ENCODE measurements around the gene PTPN5. TPM values are rescaled to one million over a fixed set of nuclear protein-coding genes. Genes with fewer than 3 reads are reported as not detected.

PTPN5 gene
- not detected in 2 replicates for total RNA-seq

DNA sequence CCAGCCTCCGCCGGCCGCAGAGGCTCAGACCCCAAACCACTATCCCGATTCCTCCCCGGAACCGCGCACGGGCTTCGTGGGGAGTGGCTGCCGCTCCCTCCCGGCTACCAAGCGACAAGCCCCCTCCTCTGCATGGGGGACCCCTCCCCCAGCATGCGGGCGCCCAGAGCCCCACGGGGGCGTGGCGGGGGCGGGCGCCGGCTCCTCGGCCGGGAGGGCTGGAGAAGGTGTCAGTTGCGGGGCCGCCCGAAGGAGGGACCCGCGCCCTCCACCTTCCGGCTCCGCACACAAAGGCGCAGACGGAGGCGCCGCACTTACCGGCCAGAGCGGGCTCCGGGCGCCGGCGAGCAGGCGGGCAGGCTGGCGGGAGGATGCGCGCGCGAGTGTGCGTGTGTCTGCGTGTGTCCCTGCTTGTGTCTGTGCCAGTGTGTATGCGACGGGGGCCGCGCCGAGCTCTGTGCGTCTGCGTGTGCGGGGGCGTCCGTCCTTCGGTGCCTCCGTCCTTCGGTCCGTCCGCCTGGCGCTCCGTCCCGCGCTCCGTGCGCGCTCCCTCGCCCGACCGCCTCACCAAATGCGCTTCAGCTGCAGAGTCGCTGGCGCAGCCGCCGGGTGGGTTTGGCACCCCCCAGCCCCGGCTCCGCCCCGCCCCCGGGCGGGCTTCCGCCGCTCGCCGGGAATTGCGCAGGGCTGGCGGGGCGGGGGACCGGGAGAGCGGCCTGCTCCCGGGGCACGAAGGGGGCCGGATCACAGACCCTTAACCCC lies at the start of gene PTPN5:
PTPN5 (minus strand) TSS at position 592 of the 762 bp plus-strand sequence. CDS start 19,840 bp downstream, outside the sequence.

DNA sequence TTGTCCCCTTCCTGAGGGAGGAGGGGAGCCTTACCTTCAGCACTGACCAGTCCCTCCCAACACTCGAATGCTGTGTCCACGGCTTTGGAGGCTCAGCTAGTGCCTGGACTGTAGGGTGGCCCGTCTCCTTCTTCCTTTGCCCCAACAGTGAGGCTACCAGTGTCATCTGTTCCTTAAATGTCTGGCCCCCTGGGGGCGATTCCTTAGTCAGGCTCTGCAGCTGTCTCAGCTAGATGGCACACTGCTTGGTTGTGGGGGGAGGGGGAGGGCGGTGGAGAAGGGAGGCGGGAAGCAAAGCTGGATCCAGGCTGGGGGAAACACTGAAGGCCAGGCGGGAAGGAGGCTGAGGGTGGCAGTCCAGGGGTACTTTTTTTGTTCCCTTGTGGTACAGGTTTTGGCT lies 65.6 kb downstream of the PTPN5 start, which contains the start of gene IGSF22:
IGSF22 (minus strand) TSS at position 149 of the 400 bp plus-strand sequence. CDS start 1,952 bp downstream, outside the sequence.

GRCh38 chr11:18698341-18699268 lies 93.0 kb downstream of the PTPN5 start, which contains the start of gene TMEM86A:
TSS of gene TMEM86A (plus strand) at chr11:18698779. CDS start at chr11:18698887, 108 bp downstream.

Other genes starting within 250 kb of the PTPN5 start
- gene UEVLD, start 203.1 kb downstream of the PTPN5 start, total RNA-seq: 21.7 and 25.4 TPM in 2 replicates
- 0.87 TPM in 1 of 2 replicates, not detected in the other for gene MISFA, start 192.0 kb downstream of the PTPN5 start, total RNA-seq
- 11.1 and 17.3 TPM in 2 replicates for gene SPTY2D1, start 157.5 kb downstream of the PTPN5 start, total RNA-seq
- 0.93 and 1.6 TPM in 2 replicates for gene TMEM86A, start 93.0 kb downstream of the PTPN5 start, total RNA-seq
- gene IGSF22, start 65.6 kb downstream of the PTPN5 start, total RNA-seq: not detected in 2 replicates
- not detected in 2 replicates for gene MRGPRX1, start 147.6 kb upstream of the PTPN5 start, total RNA-seq